Lower leg skin (tissue), 3 donors: ENCODE data around the gene NEIL3.

Experiments
- CTCF ChIP-seq, 3 donors: fragments of 450-650 bp; IDR thresholded peaks; one replicate each; pipeline ENCODE4 v1.5.1; 2016; ENCODE audit warnings: antibody characterized with exemption in 3 of 3, mild to moderate bottlenecking in 3 of 3, moderate library complexity in 2 of 3
- POLR2A ChIP-seq, 2 donors: fragments of 450-650 bp; IDR thresholded peaks; one replicate each; pipeline ENCODE4 v1.6.1; 2016 to 2017; ENCODE audit warnings: antibody characterized with exemption in 2 of 2, mild to moderate bottlenecking in 1 of 2, moderate library complexity in 1 of 2

- TF ChIP-seq CTCF (IDR thresholded peaks at IDR 0.05) (no peak), POLR2A (IDR thresholded peaks at IDR 0.05) (no peak)
Measured at GRCh38 chr4:177304094-177304493, 5.6 kb upstream of the NEIL3 start.
